Thoracic aorta (tissue), 2 donors: Measurements from ENCODE around the gene ATXN7. TPM values are rescaled to one million over a fixed set of nuclear protein-coding genes. Genes with fewer than 3 reads are reported as not detected.

Experiments
- ATAC-seq: fragments of 150-250 bp; one replicate; pipeline ENCODE4 v1.8.0; 2017; ENCODE audit warnings: low read depth; ENCODE audit not compliant: insufficient number of reproducible peaks, low FRiP score
- DNase-seq: peaks from one replicate; pipeline ENCODE4 v3.0.0-alpha.2; 2020; ENCODE audit warnings: low spot score
- H3K27ac ChIP-seq, 2 donors: fragments of 200-600 bp; sonication (generic); 1 replicate in 1 of 2; 2 replicates in 1 of 2; pipeline ENCODE4 v1.5.1; 2016; ENCODE audit warnings: mild to moderate bottlenecking in 2 of 2, moderate library complexity in 2 of 2
- H3K27me3 ChIP-seq: fragments of 200-600 bp; sonication (generic); replicated peaks from 2 replicates; pipeline ENCODE4 v1.6.0; 2016; ENCODE audit warnings: mild to moderate bottlenecking; ENCODE audit not compliant: insufficient read depth
- H3K36me3 ChIP-seq: fragments of 200-600 bp; sonication (generic); one replicate; pipeline ENCODE4 v1.5.1; 2016
- H3K4me1 ChIP-seq, 2 donors: fragments of 200-600 bp; sonication (generic); 1 replicate in 1 of 2; 2 replicates in 1 of 2; pipeline versions ENCODE4 v1.5.1 to v1.6.0; 2016; ENCODE audit warnings: low read depth in 2 of 2, mild to moderate bottlenecking in 1 of 2; ENCODE audit not compliant: control insufficient read depth in 1 of 2
- H3K4me3 ChIP-seq: fragments of 200-600 bp; sonication (generic); 2 replicates; pipeline ENCODE4 v1.5.1; 2016; ENCODE audit warnings: mild to moderate bottlenecking
- H3K9me3 ChIP-seq: fragments of 200-600 bp; sonication (generic); 2 replicates; pipeline ENCODE4 v1.5.1; 2016
- total RNA-seq, 2 donors: library from RNA; depleted of rRNA; stranded (reverse); fragments of >200 nt; gene quantifications; one replicate each; pipeline versions ENCODE4 v1.1.0 to v1.2.3, GENCODE V29; 2016
- TF ChIP-seq, protein P1 (sequence below): fragments of 200-600 bp; sonication (generic); IDR thresholded peaks from one replicate; pipeline ENCODE4 v1.5.1; 2019; ENCODE audit warnings: antibody characterized with exemption

ATXN7 gene
- total RNA-seq, 2 donors from 2014 or later = 32.5 to 38.4 TPM

DNA sequence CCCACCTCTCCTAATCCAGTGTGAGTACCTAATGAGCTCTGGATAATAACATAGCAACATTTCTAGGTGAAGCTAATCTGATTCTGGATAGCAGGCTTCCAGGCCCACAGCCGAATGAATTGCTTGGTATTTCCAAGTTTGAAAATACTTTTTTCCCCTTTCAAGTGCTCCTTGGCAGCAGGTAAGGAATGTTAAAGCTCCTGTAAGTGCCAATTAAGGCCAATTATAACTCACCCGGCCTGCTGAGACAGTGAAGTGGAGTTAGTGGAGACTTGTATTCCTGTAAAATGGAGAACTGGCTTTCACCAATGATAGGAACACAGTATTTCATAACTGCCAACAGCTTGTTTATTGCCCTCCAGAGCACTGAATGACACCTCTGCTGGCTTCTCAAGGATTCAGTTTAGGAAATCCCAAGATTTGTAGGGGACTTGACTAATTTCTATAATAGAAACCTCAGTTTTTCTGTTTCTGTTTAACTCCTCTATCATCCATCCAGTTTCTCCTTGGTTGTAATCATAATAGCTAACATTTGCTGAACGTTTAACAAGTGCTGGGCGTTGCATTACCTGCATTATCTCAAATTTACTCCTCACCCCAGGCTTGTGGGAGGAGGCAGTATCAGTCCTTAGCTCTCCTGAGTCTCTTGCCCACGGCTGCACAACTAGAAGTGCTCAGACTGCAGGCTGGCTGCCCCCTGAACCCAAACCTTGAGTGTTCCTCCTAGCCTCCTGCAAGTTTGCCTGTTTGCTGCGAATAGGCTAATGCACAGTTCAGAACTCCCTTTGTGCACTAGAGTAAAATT, 101.2 kb downstream of the ATXN7 start:
- no peak overlapping the region for H3K4me3 ChIP-seq
- ATAC-seq (no peak), DNase-seq (no peak)
- H3K27ac ChIP-seq = no peak overlapping the region
- H3K4me1 ChIP-seq = peaks cover 34 to 55% of the 10 kb centered on the region in 2 donors
- no peaks in the 10 kb centered on the region for H3K27me3 ChIP-seq
- H3K36me3 ChIP-seq = no peaks in the 10 kb centered on the region
- H3K9me3 ChIP-seq = no peaks in the 10 kb centered on the region
- TF ChIP-seq, protein P1, sequence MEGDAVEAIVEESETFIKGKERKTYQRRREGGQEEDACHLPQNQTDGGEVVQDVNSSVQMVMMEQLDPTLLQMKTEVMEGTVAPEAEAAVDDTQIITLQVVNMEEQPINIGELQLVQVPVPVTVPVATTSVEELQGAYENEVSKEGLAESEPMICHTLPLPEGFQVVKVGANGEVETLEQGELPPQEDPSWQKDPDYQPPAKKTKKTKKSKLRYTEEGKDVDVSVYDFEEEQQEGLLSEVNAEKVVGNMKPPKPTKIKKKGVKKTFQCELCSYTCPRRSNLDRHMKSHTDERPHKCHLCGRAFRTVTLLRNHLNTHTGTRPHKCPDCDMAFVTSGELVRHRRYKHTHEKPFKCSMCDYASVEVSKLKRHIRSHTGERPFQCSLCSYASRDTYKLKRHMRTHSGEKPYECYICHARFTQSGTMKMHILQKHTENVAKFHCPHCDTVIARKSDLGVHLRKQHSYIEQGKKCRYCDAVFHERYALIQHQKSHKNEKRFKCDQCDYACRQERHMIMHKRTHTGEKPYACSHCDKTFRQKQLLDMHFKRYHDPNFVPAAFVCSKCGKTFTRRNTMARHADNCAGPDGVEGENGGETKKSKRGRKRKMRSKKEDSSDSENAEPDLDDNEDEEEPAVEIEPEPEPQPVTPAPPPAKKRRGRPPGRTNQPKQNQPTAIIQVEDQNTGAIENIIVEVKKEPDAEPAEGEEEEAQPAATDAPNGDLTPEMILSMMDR = no peak

DNA sequence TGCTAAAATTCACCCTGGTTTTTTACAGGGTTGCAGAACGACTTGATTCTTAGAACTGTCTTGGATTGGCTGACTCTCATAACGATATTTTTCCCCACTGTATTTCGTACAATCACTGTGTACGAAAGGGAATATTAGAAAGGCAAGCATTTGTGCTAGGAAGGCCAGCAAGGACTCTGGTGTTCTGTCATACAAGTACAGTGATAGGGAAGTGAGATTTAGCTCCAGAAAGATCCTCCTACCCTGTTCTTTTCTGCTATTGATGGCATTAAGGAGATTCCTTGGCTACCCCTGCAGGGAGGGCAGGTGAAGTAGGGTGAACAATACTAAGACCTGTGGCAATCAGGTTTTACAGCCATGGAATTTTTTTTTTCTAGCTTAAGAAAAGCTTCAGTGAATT, 102.3 kb downstream of the ATXN7 start:
- Histone ChIP-seq H3K27me3 (no peaks in the 10 kb centered on the region), H3K4me3 (no peak overlapping the region), H3K27ac (no peak overlapping the region), H3K9me3 (no peaks in the 10 kb centered on the region), H3K36me3 (no peaks in the 10 kb centered on the region), H3K4me1 (peaks cover 43 to 58% of the 10 kb centered on the region in 2 donors)
- TF ChIP-seq, protein P1 = no peak
- DNase-seq = no peak
- no peak for ATAC-seq

DNA sequence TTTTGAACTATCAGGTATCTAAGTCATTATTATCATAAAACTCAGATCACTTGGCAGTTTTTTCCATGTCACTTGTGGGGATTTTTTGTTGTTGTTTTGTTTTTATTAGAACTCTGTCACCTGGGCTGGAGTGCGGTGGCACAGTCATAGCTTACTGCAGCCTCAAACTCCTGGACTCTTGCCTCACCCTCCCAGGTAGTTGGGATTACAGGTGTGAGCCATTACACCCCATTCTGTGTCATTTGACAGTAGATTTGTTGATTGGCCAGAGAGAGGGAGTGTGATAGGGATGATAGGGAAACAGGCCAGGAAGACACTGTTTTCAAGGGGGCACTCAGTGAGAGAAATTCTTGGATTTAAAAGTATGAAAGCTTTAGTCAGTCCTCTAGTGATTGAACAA, 103.2 kb downstream of the ATXN7 start:
- H3K27ac ChIP-seq = peak overlapping the region in 1 of 2 donors; percentile 63

DNA sequence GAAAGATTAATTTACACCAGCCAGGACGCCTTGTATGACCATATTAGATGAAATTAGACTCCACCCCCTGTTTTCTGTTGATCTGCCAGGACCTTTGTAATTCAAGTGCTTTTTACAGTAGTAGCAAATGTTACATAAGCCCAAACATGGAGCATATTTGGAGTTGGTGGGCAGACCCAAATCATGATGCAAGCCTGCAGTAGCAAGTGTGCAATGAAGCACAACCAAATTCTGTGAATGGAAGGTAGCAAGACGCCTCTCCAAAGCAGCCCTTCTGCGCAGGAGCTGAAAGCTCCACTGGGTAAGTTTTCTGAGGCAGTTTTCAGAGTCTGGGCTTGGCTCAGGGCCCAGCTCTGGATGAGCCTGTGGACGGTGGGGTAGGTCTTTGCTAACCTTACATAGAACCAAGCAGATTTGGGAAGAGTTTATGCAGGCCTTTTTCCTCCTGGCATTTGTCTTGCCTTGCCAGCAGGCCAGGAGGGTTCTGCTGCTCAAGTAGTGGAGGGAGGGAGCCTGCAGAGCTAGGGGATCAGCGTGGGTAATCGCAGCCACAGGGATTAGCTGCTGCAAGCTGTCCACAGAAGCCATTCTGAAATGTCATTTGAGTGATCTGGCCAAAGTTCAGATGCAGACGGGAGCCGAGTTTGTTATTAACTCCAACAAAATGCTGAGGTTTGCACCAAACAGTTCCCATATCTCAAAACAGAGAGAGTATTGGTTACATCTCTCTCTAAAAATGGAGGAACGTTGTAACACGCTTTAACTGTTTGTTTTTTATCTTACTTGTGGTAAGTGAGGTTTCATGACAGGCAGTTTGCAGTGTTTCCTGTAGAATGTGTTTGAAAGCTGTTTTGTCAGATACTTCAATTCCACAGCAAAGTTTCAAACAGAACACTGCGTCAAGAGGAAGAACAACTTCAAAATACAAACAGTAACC, 104.3 kb downstream of the ATXN7 start:
- Histone ChIP-seq H3K9me3 (no peaks in the 10 kb centered on the region), H3K27me3 (no peaks in the 10 kb centered on the region), H3K36me3 (no peaks in the 10 kb centered on the region), H3K4me3 (peak overlapping the region; percentile 66), H3K4me1 (peaks cover 49 to 71% of the 10 kb centered on the region in 2 donors), H3K27ac (peak overlapping the region; percentile 55 to 63)
- TF ChIP-seq, protein P1 = no peak
- ATAC-seq = peak; percentile 7
- DNase-seq = no peak

More for the DNA sequence above, 103.2 kb downstream of the ATXN7 start:
- no peaks in the 10 kb centered on the region for H3K27me3 ChIP-seq
- no peak overlapping the region for H3K4me3 ChIP-seq
- H3K36me3 ChIP-seq = no peaks in the 10 kb centered on the region
- no peaks in the 10 kb centered on the region for H3K9me3 ChIP-seq
- H3K4me1 ChIP-seq = peaks cover 48 to 60% of the 10 kb centered on the region in 2 donors
- TF ChIP-seq, protein P1 = no peak
- DNase-seq = no peak
- no peak for ATAC-seq
